Eye (tissue), 1 donor: ENCODE measurements around the gene HMX3.

Experiments
- DNase-seq: peaks from one replicate; pipeline ENCODE4 v3.0.0-alpha.2; 2015

The HMX3 gene

DNA sequence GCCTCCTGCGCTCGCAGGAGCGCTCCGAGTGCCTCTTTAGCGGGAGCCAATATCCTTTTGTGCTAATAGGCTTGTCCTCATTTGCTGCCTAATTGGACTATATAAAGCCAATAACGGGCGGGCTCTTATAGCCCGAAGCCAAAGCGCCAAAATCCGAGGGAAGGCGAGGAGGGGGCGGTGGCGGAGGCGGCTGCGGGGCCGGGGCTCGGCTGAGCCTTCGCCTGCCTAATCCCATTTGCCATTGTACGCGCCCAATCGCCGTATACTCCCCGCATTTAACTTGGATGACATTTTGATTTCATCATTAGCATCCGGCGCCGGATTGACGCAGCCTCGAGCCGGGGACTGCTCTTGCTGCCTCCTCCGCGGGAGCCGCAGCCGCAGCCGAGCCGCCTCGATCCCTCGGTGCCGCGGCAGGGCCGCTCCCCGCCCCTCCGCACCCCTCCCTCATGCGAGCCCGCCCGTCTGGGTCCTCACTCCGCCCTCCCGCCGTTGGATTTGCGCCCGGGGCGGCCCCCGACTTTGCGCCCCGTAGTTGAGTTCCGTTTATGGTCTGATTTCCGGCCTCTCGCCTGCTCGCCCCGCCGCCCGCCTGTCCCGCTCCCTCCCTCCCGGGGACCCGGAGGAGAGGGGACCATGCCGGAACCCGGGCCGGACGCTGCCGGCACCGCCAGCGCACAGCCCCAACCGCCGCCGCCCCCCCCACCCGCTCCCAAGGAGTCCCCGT, at the start of gene HMX3:
Gene HMX3, plus strand, starts transcription at position 556 of the 727 bp plus-strand sequence. Its CDS starts 81 bp downstream, at position 637.
- DNase-seq = peak; percentile 83

DNA sequence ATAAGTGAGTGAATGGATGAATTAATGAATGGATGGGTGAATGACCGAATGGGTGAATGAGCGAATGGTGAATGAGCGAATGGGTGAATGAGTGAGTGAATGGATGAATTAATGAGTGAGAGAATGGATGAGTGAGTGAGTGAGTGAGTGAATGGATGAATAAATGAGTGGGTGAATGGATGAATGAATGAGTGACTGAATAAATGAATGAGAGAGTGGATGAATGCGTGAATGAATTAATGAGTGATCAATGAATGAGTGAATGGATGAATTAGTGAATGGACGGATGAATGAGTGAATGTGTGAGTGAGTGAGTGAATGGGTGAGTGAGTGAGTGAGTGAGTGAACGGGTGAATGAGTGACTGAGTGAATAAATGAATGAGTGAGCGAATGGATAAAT, 49.5 kb upstream of the HMX3 start:
- no peak for DNase-seq

DNA sequence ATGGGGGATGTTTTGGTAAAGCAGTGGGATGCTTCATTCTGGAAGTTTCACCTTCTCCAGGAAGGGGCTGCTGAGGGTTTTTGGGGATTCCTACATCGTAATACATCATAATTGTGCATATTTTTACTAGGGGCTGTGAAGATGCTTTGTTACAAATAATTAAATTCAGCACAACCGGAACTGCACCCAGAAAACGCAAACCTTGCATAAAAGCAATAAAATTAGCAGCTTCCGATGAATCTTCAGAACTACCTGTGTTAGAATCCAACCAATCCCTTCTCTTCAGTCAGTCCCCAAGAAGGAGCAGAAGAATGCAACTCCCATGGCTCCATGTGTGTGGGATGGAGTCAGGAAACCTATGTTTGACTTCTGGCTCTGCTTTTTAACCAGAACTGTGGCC, 48.4 kb upstream of the HMX3 start:
- no peak for DNase-seq

DNA sequence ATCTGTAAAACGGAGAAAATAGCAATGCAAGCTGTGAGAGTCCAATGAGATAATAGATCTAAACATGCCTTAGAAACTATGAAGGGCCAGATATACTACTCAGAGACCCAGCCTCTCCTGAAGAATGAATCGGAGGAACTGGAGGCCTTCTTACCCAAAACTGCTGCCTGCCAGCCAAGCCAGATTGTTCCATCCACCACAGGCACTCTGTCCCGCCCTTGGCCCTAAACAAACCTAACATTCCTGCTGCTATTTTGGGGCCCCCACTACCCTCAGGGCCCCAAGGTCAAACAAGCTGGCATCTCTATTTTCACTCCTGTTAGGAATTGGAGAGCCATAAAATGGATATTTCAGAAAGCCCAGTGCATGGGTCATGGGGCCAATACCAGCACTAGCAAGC, 48.0 kb upstream of the HMX3 start:
- DNase-seq = no peak

DNA sequence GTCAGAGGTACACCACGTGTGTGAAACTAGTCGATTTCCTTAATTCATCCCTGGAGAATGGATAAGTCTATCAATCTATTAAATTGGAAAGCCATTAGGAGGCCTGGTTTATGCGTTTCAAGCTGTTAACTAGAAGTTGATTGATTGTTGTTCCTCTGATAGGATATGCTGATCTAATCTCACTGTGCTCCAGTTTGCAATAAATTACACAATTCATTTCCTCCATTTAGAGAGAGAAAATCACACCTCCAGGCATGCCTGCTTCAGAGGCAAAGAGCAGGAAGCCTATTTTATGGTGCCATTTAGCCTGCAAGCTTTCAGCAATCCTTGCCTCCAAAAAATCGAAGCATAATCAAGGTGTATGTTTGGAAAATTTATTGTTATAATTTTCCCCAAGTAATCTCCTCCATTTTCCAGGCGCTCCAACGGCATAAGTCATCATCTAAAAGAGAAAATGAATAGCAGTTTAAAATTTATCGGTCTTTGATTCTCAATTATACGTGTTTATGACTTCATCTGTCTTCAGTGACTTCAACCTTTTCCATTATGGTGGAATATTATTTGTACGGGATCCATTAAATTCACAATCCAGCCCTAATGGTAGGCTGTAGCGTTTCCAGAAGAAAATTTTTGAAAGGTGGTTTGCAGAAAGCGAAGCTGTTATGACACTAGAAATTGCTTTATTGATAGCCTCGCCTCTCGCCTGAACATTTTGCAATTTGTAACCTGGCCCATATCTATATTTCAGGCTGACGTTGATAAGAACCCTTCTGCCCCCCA, 42.9 kb upstream of the HMX3 start:
- DNase-seq = no peak

DNA sequence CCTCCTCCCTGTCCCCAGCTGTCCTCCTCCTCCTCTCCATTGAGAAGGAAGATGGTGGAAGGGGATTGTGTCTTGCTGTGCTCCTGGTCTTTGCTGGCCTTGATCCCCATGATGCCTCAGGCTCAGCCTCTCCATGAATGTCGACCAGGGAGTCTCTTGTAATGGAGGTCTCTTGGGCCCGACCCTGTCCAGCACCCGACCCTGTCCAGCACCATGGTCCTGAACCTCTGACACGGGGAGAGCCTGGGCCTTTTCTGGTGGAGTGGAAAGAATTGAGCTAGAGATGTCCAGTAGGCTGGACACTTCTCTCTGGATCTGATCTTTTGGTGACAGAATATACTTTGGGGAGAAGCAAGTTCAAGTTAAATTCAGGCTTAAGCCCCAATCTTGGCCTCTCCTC, 42.3 kb upstream of the HMX3 start:
- no peak for DNase-seq

DNA sequence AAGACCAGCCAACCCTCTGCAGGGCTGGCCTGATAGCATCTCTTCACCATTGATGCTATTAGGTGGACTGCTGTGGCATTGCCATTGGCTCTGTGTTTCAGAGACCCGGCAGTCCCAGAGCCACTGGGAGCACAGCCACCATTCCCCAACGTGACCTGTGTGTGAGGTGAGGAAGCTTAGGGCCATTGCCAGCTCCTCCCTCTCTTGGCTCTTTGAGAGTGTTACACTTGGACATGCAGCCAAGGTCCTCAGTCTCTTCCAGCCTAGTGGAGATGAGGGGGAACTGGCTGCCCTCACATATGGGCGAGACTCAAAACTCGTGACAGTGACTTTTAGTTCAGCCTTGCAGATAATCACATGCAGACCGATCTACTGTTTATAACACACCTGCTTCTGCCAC, 39.3 kb upstream of the HMX3 start:
- no peak for DNase-seq

DNA sequence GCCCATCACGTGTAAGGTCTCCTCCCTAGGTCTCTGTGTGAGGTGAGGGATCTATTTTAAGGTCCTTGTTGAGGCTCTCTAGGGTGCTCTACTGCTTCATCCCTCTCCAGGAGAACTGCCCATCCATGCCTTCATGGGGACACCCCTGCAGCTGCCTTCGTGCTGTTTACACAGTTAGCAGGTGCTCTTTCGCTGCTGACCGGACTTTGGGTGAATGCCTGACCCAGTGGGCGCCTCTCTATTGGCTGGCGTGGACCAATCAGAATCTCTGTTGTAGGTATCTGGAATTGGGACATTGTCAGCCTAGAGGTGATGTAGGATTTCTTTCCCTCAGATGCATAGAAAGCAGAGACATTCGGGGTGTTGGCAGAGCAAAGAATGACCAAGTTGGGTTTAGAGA, 38.7 kb upstream of the HMX3 start:
- no peak for DNase-seq

DNA sequence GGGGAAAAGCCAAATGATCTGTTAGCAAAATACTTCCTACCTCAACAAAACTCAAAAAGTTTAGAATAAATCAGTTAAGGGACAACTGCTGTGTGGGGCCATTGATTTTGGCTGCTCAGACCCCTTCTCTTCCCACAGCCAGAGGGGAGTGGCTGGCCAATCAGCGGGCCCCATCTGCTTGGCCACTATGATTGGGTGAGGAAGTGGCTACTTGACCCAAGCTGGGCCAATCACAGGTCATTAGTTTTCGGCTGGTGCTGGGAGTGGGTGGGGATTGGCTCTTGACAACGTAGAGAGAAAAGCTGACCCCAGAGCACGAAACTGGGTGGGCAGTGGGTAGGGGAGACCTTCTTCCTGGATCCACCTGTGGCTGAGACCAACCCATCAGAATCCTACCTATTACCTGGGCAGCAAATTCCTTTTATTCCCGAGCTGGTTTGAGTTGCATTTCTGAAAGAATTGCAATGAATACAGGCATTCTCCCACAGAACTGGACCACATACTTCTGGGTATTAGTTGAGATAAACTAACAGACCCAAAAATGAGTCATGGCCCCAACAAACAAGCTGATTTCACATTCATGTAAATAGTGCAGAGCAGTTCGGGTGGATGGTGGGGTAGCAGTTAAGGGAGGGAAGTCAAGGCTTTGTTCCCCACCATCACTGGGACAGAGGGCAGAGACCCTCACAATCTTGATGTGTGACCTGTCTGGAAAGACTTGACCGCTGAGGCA, 35.6 kb upstream of the HMX3 start:
- no peak for DNase-seq

DNA sequence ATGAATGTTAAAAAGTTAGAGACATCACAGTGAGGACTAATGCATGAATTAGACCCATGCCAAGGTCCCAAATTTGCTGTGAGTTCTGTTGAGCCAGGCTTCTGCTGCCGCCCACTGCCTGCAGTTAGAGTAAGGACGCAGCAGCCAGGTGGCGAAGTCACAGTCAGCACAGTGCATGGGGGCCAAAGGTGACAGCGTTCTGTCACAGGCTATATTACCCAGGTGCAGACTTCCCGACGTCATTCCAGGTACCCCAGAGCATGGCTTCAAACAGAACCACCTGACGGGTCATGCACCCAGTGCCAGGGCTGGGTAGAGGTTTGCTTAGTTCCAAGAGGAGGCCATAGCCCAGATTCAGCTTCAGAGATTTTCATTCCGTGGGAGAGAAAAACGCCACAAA, 33.9 kb upstream of the HMX3 start:
- DNase-seq = no peak

DNA sequence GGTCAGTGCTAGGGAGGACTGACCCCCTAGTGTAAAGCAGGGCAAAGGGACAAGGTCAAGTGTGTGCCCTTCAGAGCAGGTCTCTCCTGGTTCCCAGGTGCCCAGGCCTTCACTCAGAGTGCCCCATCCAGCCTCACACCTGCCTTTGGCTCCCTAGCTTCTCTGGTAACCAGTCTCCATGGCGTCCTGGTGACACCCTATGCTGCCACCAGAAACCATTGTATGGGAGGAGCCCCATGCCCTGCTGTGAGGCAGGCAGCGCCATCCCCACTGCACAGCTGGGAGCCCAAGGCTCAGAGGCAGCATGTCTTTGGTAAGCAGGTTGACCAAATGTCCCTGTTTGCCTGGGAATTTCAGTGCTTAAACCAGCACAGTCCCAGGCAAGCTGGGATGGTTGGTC, 33.1 kb upstream of the HMX3 start:
- DNase-seq = no peak

DNA sequence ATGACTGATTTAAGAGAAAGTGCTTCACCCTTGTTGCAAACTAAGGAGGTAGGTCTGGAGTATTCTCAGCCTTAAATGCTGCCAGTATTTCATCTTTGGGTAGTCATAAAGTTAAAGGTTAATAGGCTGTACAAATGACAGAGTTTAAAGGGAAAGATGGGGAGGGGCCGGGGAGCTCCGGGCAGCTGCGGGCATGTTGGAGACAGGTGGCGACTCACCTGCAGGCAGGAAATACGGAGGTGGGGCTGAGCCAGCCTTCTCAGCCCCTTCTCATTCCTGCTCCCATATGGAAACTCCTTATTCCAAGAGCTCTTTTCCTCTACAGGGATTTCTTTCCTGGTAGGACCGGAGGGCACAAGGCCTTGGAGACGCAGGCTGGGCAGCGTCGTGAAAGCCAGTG, 31.8 kb upstream of the HMX3 start:
- no peak for DNase-seq

DNA sequence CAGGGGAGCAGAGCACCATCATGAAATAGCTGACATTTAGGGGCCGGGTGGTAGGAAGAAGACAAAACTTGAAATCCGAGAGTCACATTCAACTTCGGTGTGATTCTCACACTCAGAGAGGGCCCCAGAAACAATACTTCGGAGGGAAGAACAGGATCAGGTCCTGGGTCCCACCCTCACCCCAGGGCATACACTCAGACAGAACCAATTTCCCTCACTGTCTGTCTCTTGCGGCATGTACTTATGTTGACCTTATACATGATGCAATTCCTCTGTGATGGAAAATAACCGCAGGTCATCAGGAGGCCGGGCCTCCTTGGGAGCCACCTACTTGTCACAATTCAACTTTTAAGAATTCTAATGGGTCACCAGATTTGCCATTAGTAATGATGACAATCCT, 26.3 kb upstream of the HMX3 start:
- DNase-seq = no peak

DNA sequence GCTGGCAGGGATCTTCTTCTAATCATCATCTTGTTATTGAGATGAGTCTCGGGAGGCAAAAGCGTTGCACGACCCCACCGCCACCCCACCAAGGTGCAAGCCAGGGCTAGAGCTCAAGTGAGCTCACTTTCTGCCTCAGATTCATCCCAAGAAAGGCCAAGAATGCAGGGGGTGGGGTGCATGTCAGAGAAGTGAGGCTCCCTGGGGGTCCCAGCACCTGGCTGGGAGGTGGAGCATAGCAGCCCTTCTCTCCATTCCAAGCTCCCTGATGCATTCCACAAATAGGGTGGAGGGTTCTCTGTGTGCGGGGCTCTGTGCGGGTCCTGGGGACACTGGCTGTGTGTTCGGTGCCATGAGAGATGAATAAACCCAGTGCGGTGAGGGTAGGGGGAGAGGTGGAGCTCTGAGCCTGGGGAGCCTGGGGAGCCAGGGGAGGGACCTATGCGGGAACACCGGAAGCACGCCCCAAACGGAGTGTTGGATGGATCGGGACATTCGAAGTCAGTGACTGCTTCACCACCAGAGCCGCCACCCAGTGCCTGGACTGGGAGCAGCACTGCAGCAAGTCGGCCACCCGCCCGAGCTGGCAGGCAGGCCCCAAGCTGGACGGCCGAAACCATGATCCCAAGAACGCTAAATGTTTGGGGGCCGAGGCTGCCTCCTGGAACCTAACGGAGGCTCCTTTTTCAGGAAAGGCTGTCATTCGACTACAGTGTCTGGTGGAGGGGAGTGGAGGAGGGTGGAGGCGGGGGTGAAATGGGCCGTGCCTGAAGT, 17.9 kb upstream of the HMX3 start:
- DNase-seq = peak; percentile 30

DNA sequence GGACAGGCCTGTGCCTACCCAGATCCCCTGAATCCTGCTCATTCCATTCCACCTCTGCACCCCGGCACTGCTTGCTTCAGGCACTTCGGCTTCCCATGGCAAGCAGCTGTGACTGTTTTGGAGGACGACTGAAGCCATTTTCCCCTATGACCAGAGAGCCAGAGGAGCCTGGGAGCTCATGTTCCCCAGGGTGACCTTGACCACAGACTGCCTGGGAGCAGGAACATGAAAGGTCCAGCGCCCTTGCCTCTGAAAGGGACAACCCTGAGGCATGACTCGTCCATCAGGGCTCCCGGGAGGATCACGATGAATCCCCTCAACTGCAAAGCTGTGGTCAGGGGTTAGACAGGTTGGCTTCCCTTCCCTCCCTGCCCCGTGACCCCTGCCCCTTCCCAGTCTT, 16.7 kb upstream of the HMX3 start:
- DNase-seq = peak; percentile 21

DNA sequence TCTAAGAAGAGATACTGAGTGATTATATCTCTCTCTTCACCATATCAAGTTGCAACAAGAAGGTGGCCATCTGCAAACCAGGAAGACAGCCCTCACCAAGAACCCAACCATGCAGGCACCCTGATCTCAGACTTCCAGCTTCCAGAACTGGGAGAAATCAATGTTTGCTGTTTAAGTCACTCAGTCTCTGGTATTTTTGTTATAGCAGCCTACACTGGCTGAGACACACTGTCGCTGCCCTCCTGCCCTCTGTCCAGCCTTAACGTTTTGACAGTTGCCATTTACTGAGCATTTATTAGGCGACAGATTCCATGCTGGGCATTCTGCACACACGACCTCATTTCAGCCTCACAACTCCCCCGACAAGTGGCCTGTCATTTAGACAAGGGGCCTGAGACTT, 9.5 kb upstream of the HMX3 start:
- no peak for DNase-seq

DNA sequence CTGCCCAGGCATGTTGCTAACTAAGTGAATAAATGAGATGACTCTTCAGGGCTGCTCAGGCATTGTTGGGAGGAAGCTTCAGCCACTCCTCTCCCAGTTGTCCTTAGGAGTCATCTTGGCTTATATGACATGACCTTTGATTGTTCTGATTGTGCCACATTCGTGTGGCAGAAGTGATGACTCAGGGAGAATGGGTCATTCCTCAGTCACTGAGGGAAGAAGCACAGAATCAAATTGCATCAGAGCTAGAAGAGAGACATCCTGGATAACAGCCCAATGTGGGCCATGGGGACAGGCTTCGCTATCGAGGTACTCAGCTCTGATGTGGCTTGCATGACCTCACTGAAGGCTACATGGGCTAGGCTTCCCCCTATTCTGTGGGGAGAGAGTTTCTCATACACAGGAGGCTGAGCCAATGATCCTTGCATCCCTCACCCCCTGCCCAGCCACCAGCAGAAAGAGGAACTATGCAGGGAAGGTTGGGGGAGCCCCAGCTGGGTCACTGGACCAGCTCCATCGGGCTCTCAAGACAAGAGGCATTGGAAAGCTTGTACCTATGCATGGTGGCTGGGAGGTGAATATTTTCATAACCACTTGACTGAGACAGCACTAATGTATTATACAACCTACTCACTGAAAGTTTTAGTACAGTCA, 6.0 kb upstream of the HMX3 start:
- no peak for DNase-seq

DNA sequence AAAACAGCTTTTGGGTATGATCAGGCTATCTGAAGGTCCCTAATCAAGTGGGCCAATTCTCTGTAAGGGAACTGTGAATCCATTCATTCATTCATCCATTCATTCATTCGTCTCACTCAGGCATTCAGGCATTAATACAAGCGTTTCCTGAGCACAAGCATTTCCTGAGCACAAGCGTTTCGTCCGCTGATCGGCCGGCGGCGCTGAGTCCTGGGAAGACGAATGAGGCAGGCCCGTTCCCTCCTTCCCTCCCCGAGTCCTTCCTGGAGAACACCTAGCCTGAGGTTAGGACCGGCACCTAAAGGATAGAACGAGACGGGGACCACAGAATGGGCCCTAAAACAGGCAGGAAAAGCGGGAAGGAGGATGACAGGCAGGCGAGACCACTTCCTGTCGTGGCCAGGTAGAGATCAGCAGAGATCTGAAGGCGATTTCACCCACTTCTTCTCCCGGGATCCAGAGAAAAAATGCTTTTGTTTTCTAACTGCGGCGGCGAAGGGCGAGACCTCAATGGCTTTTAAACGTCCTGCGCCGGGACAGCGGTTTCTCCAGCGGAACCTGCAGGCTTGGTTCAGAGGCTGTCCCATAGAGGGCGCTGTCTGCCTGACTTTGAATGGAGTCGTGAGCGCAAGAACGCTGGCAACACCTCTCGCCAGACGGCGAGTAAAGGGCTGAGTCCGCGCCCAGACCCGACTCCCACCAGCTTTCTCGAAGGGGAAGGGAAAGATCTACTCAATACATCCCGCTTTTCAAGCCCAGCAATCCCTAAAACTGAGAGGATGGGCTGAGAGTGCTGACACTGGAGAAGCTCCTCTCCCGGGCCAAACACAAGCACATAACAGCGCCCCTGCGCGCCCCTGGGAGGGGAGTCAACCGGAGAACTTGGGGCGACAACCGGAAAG, 2.9 kb upstream of the HMX3 start:
- DNase-seq = peak; percentile 97

DNA sequence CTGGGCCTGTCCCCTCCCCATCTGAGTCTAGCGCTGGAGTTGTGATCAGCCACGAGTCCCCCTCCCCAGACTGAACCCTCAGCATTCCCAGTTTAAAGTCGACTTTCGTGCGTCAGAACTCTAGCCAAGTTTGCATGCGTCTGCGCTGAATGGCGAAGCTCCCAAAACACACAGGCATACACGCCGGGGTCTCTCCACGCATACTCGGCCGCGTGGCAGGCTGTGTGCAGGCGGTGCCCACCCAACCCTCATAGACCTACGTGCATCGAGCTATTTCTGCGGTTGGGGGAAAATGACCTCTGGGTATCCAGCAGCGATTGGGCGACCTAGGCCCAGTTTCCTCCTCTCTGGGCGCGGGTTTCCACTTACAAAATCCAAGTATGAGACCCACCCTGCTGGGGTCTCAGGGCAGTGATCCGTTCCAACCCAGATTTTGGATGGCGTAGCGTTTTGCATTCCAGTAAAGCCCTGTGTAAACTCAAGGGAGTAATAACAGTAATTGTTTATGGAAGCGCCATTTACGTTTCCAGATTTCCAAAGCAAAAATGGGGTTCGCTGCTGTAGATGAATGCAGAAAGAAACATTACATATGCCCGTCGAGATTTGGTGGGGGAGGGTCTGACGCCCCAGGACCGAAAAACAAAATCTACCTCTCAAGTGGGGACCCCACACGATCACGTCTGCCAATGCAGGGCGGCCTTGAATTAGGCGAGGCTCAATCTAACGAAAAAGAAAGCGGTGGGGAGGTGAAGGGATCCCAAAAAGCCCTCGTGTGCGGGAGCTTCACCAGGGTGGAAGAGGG, 2.0 kb upstream of the HMX3 start:
- DNase-seq = peak; percentile 55

DNA sequence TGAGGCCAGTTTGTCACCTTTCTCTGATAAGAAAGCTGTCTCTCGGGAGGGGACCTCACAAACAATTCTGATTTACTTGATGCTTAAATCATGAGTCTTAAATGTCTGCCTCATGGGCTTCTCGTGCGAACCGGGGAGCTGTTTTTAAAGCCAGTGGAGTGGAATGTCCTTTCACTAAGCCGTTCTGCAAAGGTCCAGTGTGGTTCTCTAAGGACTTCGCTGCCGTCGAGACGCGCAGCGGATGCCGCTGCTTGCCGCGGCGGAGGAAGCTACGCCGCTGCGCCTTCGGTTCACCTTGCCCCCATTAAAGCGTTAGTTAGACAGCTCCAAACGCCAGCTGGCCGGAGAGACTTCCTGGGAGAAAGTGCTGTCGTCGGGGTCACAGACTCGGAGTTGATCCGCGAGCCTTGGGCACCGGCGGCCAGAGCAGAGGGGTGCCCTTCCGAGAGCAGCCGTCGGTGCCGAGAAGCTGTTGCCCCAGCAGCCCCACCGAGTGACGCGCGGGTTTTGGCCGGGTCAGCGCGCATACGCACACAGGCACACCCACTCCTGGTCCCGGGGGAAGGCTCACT, 1.3 kb upstream of the HMX3 start:
- DNase-seq = peak; percentile 64
